ENCODE results near the gene VRK2.

Gene VRK2

GRCh38 chr2:58027029-58027428, 19.6 kb upstream of the VRK2 start:
- H3K27ac ChIP-seq = no peak overlapping the region
- TF ChIP-seq CTCF (conservative IDR thresholded peaks at IDR 0.05) = no peak
- TF ChIP-seq ZFX (IDR thresholded peaks at IDR 0.05) = no peak

GRCh38 chr2:58030771-58031170, 15.8 kb upstream of the VRK2 start:
- H3K27ac ChIP-seq = no peak overlapping the region
- TF ChIP-seq CTCF (conservative IDR thresholded peaks at IDR 0.05) = no peak
- no peak for TF ChIP-seq ZFX (IDR thresholded peaks at IDR 0.05)

- no peak overlapping the region for H3K27ac ChIP-seq
- no peak for TF ChIP-seq CTCF (conservative IDR thresholded peaks at IDR 0.05)
- no peak for TF ChIP-seq ZFX (IDR thresholded peaks at IDR 0.05)
These were observed 14.4 kb upstream of the VRK2 start for GRCh38 chr2:58032016-58032763.

GRCh38 chr2:58032764-58033080, 13.9 kb upstream of the VRK2 start:
- no peak for TF ChIP-seq ZFX (IDR thresholded peaks at IDR 0.05)
- no peak for TF ChIP-seq CTCF (conservative IDR thresholded peaks at IDR 0.05)
- H3K27ac ChIP-seq = no peak overlapping the region

- TF ChIP-seq CTCF (conservative IDR thresholded peaks at IDR 0.05) = no peak
- TF ChIP-seq ZFX (IDR thresholded peaks at IDR 0.05) = no peak
- H3K27ac ChIP-seq = no peak overlapping the region
These were observed 13.1 kb upstream of the VRK2 start for GRCh38 chr2:58033530-58033929.

- TF ChIP-seq CTCF (conservative IDR thresholded peaks at IDR 0.05) (no peak), ZFX (IDR thresholded peaks at IDR 0.05) (no peak)
These were observed 11.3 kb upstream of the VRK2 start for GRCh38 chr2:58035352-58035751.

GRCh38 chr2:58039170-58039611, 7.4 kb upstream of the VRK2 start:
- no peak overlapping the region for H3K27ac ChIP-seq

More at GRCh38 chr2:58035352-58035751, 11.3 kb upstream of the VRK2 start:
- H3K27ac ChIP-seq = no peak overlapping the region

More at GRCh38 chr2:58039170-58039611, 7.4 kb upstream of the VRK2 start:
- TF ChIP-seq ZFX (IDR thresholded peaks at IDR 0.05) (no peak), CTCF (conservative IDR thresholded peaks at IDR 0.05) (no peak)

All from C4-2B (cell line).